Stomach (tissue), 4 donors: ENCODE results near the gene GUSB.

Experiments
- EP300 ChIP-seq: sonication (generic); formaldehyde crosslinking; IDR thresholded peaks from one replicate; pipeline ENCODE4 v1.6.1; 2017; ENCODE audit warnings: antibody characterized with exemption
- POLR2A ChIP-seq, 4 donors: fragments of 450-650 bp; IDR thresholded peaks; one replicate each; pipeline ENCODE4 v1.6.1; 2016; ENCODE audit warnings: antibody characterized with exemption in 4 of 4, control low read depth in 2 of 4, mild to moderate bottlenecking in 1 of 4, moderate library complexity in 1 of 4
- POLR2AphosphoS5 ChIP-seq, 3 donors: sonication (generic); formaldehyde crosslinking; IDR thresholded peaks; one replicate each; pipeline ENCODE4 v1.6.1; 2016; ENCODE audit warnings: antibody characterized with exemption in 3 of 3
- TF ChIP-seq, protein P1 (sequence below), 7 experiments: fragments of 450-650 bp in 4 of 7; fragments of 200-600 bp in 3 of 7; sonication (generic) in 3 of 7; IDR thresholded peaks; one replicate each; pipeline ENCODE4 v1.5.1; 2016 to 2019; ENCODE audit warnings: antibody characterized with exemption in 7 of 7, control low read depth in 2 of 7, mild to moderate bottlenecking in 1 of 7

DNA sequence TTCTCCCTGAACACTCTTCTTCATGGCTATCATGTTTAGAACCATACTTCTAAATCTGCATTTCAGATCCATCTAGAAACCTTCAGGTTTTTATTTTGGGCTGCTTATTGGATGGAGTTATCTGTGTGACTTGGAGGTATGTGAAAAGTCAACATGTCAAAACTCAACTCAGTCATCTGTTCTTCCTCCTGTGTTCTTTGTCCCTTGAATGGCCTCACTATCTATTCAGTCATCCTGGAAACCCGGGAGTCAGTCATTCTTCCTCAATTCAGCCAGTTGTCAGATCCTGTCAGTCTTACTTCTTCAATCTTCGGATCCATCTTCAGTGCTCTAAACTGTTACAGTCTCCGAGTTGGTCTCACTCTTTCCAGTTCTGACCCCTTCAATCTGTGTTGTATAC is 57.0 kb downstream of the GUSB start:
- TF ChIP-seq POLR2A (IDR thresholded peaks at IDR 0.05) (no peak), POLR2AphosphoS5 (IDR thresholded peaks at IDR 0.05) (no peak), EP300 (no peak)
- TF ChIP-seq, protein P1, sequence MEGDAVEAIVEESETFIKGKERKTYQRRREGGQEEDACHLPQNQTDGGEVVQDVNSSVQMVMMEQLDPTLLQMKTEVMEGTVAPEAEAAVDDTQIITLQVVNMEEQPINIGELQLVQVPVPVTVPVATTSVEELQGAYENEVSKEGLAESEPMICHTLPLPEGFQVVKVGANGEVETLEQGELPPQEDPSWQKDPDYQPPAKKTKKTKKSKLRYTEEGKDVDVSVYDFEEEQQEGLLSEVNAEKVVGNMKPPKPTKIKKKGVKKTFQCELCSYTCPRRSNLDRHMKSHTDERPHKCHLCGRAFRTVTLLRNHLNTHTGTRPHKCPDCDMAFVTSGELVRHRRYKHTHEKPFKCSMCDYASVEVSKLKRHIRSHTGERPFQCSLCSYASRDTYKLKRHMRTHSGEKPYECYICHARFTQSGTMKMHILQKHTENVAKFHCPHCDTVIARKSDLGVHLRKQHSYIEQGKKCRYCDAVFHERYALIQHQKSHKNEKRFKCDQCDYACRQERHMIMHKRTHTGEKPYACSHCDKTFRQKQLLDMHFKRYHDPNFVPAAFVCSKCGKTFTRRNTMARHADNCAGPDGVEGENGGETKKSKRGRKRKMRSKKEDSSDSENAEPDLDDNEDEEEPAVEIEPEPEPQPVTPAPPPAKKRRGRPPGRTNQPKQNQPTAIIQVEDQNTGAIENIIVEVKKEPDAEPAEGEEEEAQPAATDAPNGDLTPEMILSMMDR (IDR thresholded peaks at IDR 0.05) = no peak
